H9 (cell line): ENCODE data around the gene C1orf159. TPM values are rescaled to one million over a fixed set of nuclear protein-coding genes. Genes with fewer than 3 reads are reported as not detected.

Experiments
- DNase-seq: peaks from one replicate; pipeline ENCODE4 v3.0.0-alpha.2; 2017
- H2AFZ ChIP-seq: one replicate; pipeline ENCODE4 v1.6.1; 2013; ENCODE audit warnings: mild to moderate bottlenecking, low read length, control low read depth, moderate library complexity
- H2AK5ac ChIP-seq: 2 replicates; pipeline ENCODE4 v1.6.1; 2013; ENCODE audit warnings: low read length, control low read depth, mixed read lengths; ENCODE audit not compliant: insufficient read length
- H2BK120ac ChIP-seq: one replicate; pipeline ENCODE4 v1.6.1; 2013; ENCODE audit warnings: low read depth, mild to moderate bottlenecking, low read length, control low read depth, inconsistent platforms; ENCODE audit not compliant: poor library complexity, severe bottlenecking
- H2BK12ac ChIP-seq: 2 replicates; pipeline ENCODE4 v1.6.1; 2013; ENCODE audit warnings: low read length, control low read depth, mixed read lengths, low read depth; ENCODE audit not compliant: insufficient read length
- H2BK15ac ChIP-seq: 2 replicates; pipeline ENCODE4 v1.6.1; 2013; ENCODE audit warnings: low read depth, low read length, control low read depth
- H2BK20ac ChIP-seq: one replicate; pipeline ENCODE4 v1.6.1; 2013; ENCODE audit warnings: low read depth, mild to moderate bottlenecking, low read length, control low read depth, inconsistent platforms; ENCODE audit not compliant: poor library complexity, severe bottlenecking
- H2BK5ac ChIP-seq: 2 replicates; pipeline ENCODE4 v1.6.1; 2013; ENCODE audit warnings: low read length, control low read depth, mixed read lengths; ENCODE audit not compliant: insufficient read length
- H3K14ac ChIP-seq: 2 replicates; pipeline ENCODE4 v1.6.1; 2013; ENCODE audit warnings: low read length, control low read depth; ENCODE audit not compliant: insufficient read depth
- H3K18ac ChIP-seq: 2 replicates; pipeline ENCODE4 v1.6.1; 2013; ENCODE audit warnings: low read depth, mild to moderate bottlenecking, mixed read lengths, low read length, control low read depth; ENCODE audit not compliant: insufficient read length
- H3K23ac ChIP-seq: 2 replicates; pipeline ENCODE4 v1.6.1; 2013; ENCODE audit warnings: low read length, control low read depth, mixed read lengths, low read depth; ENCODE audit not compliant: insufficient read length
- H3K23me2 ChIP-seq: 2 replicates; pipeline ENCODE4 v1.6.1; 2013; ENCODE audit warnings: low read depth, mild to moderate bottlenecking, mixed read lengths, low read length, control low read depth; ENCODE audit not compliant: insufficient read length, poor library complexity, severe bottlenecking
- H3K27ac ChIP-seq: 2 replicates; pipeline ENCODE4 v1.5.1; 2013; ENCODE audit warnings: low read length, control low read depth, mixed read lengths, low read depth; ENCODE audit not compliant: insufficient read length
- H3K27me3 ChIP-seq: 2 replicates; pipeline ENCODE4 v1.6.1; 2013; ENCODE audit warnings: low read length, control low read depth, inconsistent platforms; ENCODE audit not compliant: insufficient read depth
- H3K4ac ChIP-seq: 2 replicates; pipeline ENCODE4 v1.6.1; 2013; ENCODE audit warnings: low read depth, mild to moderate bottlenecking, control low read depth, inconsistent platforms, low read length, moderate library complexity
- H3K4me1 ChIP-seq: 2 replicates; pipeline ENCODE4 v1.6.1; 2013; ENCODE audit warnings: low read length, control low read depth, inconsistent platforms; ENCODE audit not compliant: insufficient read depth
- H3K4me2 ChIP-seq: 2 replicates; pipeline ENCODE4 v1.6.1; 2013; ENCODE audit warnings: low read length, control low read depth, mixed read lengths; ENCODE audit not compliant: insufficient read length, insufficient read depth
- H3K56ac ChIP-seq: 2 replicates; pipeline ENCODE4 v1.6.1; 2013; ENCODE audit warnings: low read depth, mild to moderate bottlenecking, mixed read lengths, low read length, control low read depth; ENCODE audit not compliant: insufficient read length
- H3K79me1 ChIP-seq: 2 replicates; pipeline ENCODE4 v1.6.1; 2013; ENCODE audit warnings: low read depth, mild to moderate bottlenecking, moderate library complexity, low read length, control low read depth, inconsistent platforms; ENCODE audit not compliant: insufficient read depth, poor library complexity, severe bottlenecking
- H3K79me2 ChIP-seq: 2 replicates; pipeline ENCODE4 v1.6.1; 2013; ENCODE audit warnings: low read length, control low read depth, inconsistent platforms; ENCODE audit not compliant: insufficient read depth
- H3K9ac ChIP-seq: 2 replicates; pipeline ENCODE4 v1.6.1; 2013; ENCODE audit warnings: low read length, control low read depth, mixed read lengths; ENCODE audit not compliant: insufficient read length; ENCODE audit errors: extremely low read depth
- H3K9me3 ChIP-seq: one replicate; pipeline ENCODE4 v1.6.1; 2013; ENCODE audit warnings: low read depth, low read length, inconsistent platforms; ENCODE audit not compliant: control insufficient read depth
- H3T11ph ChIP-seq: one replicate; pipeline ENCODE4 v1.6.1; 2013; ENCODE audit warnings: mild to moderate bottlenecking, low read length, control low read depth, inconsistent platforms
- H4K20me1 ChIP-seq: one replicate; pipeline ENCODE4 v1.6.1; 2013; ENCODE audit not compliant: control insufficient read depth, insufficient read length, insufficient read depth
- H4K5ac ChIP-seq: 2 replicates; pipeline ENCODE4 v1.6.1; 2013; ENCODE audit warnings: low read depth, mild to moderate bottlenecking, mixed read lengths, low read length, control low read depth; ENCODE audit not compliant: insufficient read length
- H4K8ac ChIP-seq: replicated peaks from 2 replicates; pipeline ENCODE4 v1.6.1; 2013; ENCODE audit warnings: low read length, control low read depth, mixed read lengths, low read depth; ENCODE audit not compliant: insufficient read length
- H4K91ac ChIP-seq: 2 replicates; pipeline ENCODE4 v1.6.1; 2013; ENCODE audit warnings: low read depth, mild to moderate bottlenecking, moderate library complexity, mixed read lengths, low read length, control low read depth; ENCODE audit not compliant: insufficient read length
- H3K27ac Mint-ChIP-seq, 3 experiments: 2 replicates in 2 of 3; 3 replicates in 1 of 3; pipeline ENCODE4 v1.8.0; 2020 to 2021; ENCODE audit warnings: mixed read lengths in 3 of 3, mild to moderate bottlenecking in 1 of 3, moderate library complexity in 1 of 3
- H3K27me3 Mint-ChIP-seq: 2 replicates; pipeline ENCODE4 v1.8.0; 2021; ENCODE audit warnings: low read depth, mild to moderate bottlenecking, moderate library complexity, mixed read lengths
- H3K36me3 Mint-ChIP-seq, 3 experiments: 2 replicates in 2 of 3; 3 replicates in 1 of 3; pipeline ENCODE4 v1.8.0; 2020 to 2021; ENCODE audit warnings: low read depth in 3 of 3, mixed read lengths in 3 of 3; ENCODE audit not compliant: insufficient read depth in 1 of 3
- H3K4me1 Mint-ChIP-seq, 2 experiments: 2 replicates each; pipeline ENCODE4 v1.8.0; 2020; ENCODE audit warnings: mixed read lengths in 2 of 2
- H3K4me3 Mint-ChIP-seq, 2 experiments: 2 replicates in 1 of 2; 3 replicates in 1 of 2; pipeline ENCODE4 v1.8.0; 2020 to 2021; ENCODE audit warnings: mild to moderate bottlenecking in 2 of 2, mixed read lengths in 2 of 2, moderate library complexity in 1 of 2
- H3K9me3 Mint-ChIP-seq, 2 experiments: 2 replicates in 1 of 2; 3 replicates in 1 of 2; pipeline ENCODE4 v1.8.0; 2020; ENCODE audit warnings: mild to moderate bottlenecking in 2 of 2, mixed read lengths in 2 of 2, moderate library complexity in 1 of 2
- CTCF ChIP-seq: fragments of 200-600 bp; sonication (generic); conservative IDR thresholded peaks from 3 replicates; pipeline ENCODE4 v1.8.0; 2021; ENCODE audit warnings: antibody characterized with exemption, mild to moderate bottlenecking
- WGBS: extraction: QIAGEN DNeasy Blood & Tissue Kit; methylation state at CpG from one replicate; pipeline ENCODE4 v1.1.7; 2013; ENCODE audit warnings: missing lambda C conversion rate, low lambda C conversion rate, mixed read lengths; ENCODE audit not compliant: insufficient read length; ENCODE audit errors: extremely low coverage; 5-methylcytosine and 5-hydroxymethylcytosine counted together
- total RNA-seq: library from RNA; stranded (reverse); gene quantifications from 2 replicates; pipeline ENCODE4 v1.2.1, GENCODE V29; 2021

Gene C1orf159
- total RNA-seq, 1 experiment from 2014 or later = 12.3 TPM

GRCh38 chr1:1099506-1100183, 16.2 kb downstream of the C1orf159 start:
- Histone ChIP-seq H3K23me2 (no peaks in the 10 kb centered on the region), H2BK15ac (no peak overlapping the region), H3K79me1 (no peaks in the 10 kb centered on the region), H2BK5ac (no peak overlapping the region), H3K23ac (no peak overlapping the region), H3K18ac (no peak overlapping the region), H2BK20ac (no peak overlapping the region), H4K5ac (no peak overlapping the region), H3K9ac (no peak overlapping the region), H3K56ac (no peak overlapping the region), H3K4me2 (no peak overlapping the region), H3K9me3 (no peaks in the 10 kb centered on the region), H3K4me1 (no peaks in the 10 kb centered on the region), H3K27ac (no peak overlapping the region), H3K27me3 (no peaks in the 10 kb centered on the region), H3K14ac (no peak overlapping the region), H3K4ac (no peak overlapping the region), H2BK12ac (no peak overlapping the region), H3T11ph (no peak overlapping the region), H4K20me1 (no peaks in the 10 kb centered on the region), H4K8ac (no peak overlapping the region), H3K79me2 (no peaks in the 10 kb centered on the region), H4K91ac (no peak overlapping the region), H2BK120ac (no peak overlapping the region), H2AK5ac (no peak overlapping the region), H2AFZ (no peak overlapping the region)
- H3K4me3 Mint-ChIP-seq = no peak overlapping the region
- peaks cover 27 to 43% of the 10 kb centered on the region in 2 experiments for H3K9me3 Mint-ChIP-seq
- WGBS = no CpG with 5 or more reads among the region's 4 CpGs
- H3K4me1 Mint-ChIP-seq = no peaks in the 10 kb centered on the region
- TF ChIP-seq CTCF = no peak
- no peak for DNase-seq
- H3K36me3 Mint-ChIP-seq = peaks cover 4 to 27% (median 7%) of the 10 kb centered on the region in 3 experiments
- H3K27me3 Mint-ChIP-seq = peaks cover 29% of the 10 kb centered on the region
- no peak overlapping the region for H3K27ac Mint-ChIP-seq
